ENCODE results near the gene NFIB. TPM values are rescaled to one million over a fixed set of nuclear protein-coding genes. Genes with fewer than 3 reads are reported as not detected.

NFIB gene
- total and polyA plus RNA-seq, 10 of the 15 experiments (the other 5 are each of a cell fraction or from before 2014, with no cell fraction given): under 0.01 to 0.19 (median 0.05) TPM; not detected in 3

DNA sequence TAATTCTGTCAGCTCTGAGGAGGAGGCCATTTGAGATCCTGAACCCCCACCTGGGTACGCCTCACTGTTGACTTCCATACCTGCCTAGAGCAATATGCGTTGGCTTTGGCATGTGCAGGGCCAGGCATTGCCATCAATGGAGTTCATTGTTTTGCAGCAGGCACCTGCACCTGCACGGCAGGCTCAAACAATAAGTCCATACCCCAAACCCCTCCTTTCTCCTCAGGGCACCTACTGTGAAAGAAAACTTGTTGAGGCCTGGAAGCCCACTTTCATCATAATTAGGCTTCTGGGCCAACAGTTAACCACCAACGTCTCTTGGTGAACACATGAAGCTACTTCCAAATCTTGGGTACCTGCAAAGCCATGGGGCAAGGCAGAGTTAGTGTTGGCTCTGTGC lies 238.7 kb downstream of the NFIB start:
- H3K4me2 ChIP-seq (ENCODE audit: control insufficient read depth, insufficient read depth): no peak overlapping the region
- H3K36me3 ChIP-seq (ENCODE audit: control insufficient read depth in 2 of 2, insufficient read depth in 2 of 2, low read length in 1 of 2): no peaks in the 10 kb centered on the region
- H3K4me3 ChIP-seq: no peak overlapping the region
- H3K27me3 ChIP-seq (replicated peaks in 1 of 2; ENCODE audit: control insufficient read depth in 2 of 2, insufficient read depth in 2 of 2, low read length in 1 of 2): no peaks in the 10 kb centered on the region
- ChIA-PET RAD21 (ENCODE audit: unreplicated experiment) (no interaction called here), SMC1A (ENCODE audit: uncharacterized antibody, unreplicated experiment) (no interaction called here), CTCF (no interaction called here), POLR2A (no interaction called here)
- H3K79me2 ChIP-seq (ENCODE audit: control insufficient read depth, insufficient read depth, low read length): no peaks in the 10 kb centered on the region
- no peak overlapping the region for H3K9ac ChIP-seq (ENCODE audit: control insufficient read depth, insufficient read depth, low read length)
- H3K27ac ChIP-seq (ENCODE audit: control insufficient read depth, insufficient read depth): no peak overlapping the region
- H2AFZ ChIP-seq (ENCODE audit: control insufficient read depth, low read depth, low read length): no peak overlapping the region
- in situ Hi-C loops (cut with MboI): no loop called here
- no peaks in the 10 kb centered on the region for H3K4me1 ChIP-seq (ENCODE audit: control insufficient read depth, insufficient read depth, low read length)
- ATAC-seq (no peak), DNase-seq (ENCODE audit: low read depth, low spot score) (no peak), FAIRE-seq (no peak)
- no TSS peak for BruUV-seq (replicated peaks)
- H4K20me1 ChIP-seq (ENCODE audit: control insufficient read depth, insufficient read depth): no peaks in the 10 kb centered on the region
- no peak for TF ChIP-seq HDAC6 (IDR thresholded peaks at IDR 0.05; ENCODE audit: unreplicated experiment)
- no peak for TF ChIP-seq SREBF2 (IDR thresholded peaks at IDR 0.05; ENCODE audit: low read length)
- no peak for TF ChIP-seq BCL11A (IDR thresholded peaks at IDR 0.05; ENCODE audit: low read depth, low read length)
- TF ChIP-seq, protein P1, sequence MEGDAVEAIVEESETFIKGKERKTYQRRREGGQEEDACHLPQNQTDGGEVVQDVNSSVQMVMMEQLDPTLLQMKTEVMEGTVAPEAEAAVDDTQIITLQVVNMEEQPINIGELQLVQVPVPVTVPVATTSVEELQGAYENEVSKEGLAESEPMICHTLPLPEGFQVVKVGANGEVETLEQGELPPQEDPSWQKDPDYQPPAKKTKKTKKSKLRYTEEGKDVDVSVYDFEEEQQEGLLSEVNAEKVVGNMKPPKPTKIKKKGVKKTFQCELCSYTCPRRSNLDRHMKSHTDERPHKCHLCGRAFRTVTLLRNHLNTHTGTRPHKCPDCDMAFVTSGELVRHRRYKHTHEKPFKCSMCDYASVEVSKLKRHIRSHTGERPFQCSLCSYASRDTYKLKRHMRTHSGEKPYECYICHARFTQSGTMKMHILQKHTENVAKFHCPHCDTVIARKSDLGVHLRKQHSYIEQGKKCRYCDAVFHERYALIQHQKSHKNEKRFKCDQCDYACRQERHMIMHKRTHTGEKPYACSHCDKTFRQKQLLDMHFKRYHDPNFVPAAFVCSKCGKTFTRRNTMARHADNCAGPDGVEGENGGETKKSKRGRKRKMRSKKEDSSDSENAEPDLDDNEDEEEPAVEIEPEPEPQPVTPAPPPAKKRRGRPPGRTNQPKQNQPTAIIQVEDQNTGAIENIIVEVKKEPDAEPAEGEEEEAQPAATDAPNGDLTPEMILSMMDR (IDR thresholded peaks at IDR 0.05 in 2 of 3, conservative IDR thresholded peaks at IDR 0.05 in 1 of 3; ENCODE audit: control insufficient read depth in 2 of 3, extremely low read depth in 1 of 3, insufficient read depth in 1 of 3, low read depth in 3 of 3, low read length in 3 of 3): no peak
- no peak for TF ChIP-seq RAD51 (IDR thresholded peaks at IDR 0.05)
- TF ChIP-seq, protein P2, sequence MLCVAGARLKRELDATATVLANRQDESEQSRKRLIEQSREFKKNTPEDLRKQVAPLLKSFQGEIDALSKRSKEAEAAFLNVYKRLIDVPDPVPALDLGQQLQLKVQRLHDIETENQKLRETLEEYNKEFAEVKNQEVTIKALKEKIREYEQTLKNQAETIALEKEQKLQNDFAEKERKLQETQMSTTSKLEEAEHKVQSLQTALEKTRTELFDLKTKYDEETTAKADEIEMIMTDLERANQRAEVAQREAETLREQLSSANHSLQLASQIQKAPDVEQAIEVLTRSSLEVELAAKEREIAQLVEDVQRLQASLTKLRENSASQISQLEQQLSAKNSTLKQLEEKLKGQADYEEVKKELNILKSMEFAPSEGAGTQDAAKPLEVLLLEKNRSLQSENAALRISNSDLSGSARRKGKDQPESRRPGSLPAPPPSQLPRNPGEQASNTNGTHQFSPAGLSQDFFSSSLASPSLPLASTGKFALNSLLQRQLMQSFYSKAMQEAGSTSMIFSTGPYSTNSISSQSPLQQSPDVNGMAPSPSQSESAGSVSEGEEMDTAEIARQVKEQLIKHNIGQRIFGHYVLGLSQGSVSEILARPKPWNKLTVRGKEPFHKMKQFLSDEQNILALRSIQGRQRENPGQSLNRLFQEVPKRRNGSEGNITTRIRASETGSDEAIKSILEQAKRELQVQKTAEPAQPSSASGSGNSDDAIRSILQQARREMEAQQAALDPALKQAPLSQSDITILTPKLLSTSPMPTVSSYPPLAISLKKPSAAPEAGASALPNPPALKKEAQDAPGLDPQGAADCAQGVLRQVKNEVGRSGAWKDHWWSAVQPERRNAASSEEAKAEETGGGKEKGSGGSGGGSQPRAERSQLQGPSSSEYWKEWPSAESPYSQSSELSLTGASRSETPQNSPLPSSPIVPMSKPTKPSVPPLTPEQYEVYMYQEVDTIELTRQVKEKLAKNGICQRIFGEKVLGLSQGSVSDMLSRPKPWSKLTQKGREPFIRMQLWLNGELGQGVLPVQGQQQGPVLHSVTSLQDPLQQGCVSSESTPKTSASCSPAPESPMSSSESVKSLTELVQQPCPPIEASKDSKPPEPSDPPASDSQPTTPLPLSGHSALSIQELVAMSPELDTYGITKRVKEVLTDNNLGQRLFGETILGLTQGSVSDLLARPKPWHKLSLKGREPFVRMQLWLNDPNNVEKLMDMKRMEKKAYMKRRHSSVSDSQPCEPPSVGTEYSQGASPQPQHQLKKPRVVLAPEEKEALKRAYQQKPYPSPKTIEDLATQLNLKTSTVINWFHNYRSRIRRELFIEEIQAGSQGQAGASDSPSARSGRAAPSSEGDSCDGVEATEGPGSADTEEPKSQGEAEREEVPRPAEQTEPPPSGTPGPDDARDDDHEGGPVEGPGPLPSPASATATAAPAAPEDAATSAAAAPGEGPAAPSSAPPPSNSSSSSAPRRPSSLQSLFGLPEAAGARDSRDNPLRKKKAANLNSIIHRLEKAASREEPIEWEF (IDR thresholded peaks at IDR 0.05; ENCODE audit: insufficient replicate concordance, low read depth, low read length): no peak
- no peak for TF ChIP-seq MEF2A (IDR thresholded peaks at IDR 0.05; ENCODE audit: insufficient read depth, low read depth, low read length)
- WGBS (ENCODE audit: insufficient coverage, insufficient replicate concordance, low lambda C conversion rate, missing lambda C conversion rate): 0% methylated on average over 4 of the region's 4 CpGs
- no peaks in the 10 kb centered on the region for H3K9me3 ChIP-seq (replicated peaks; ENCODE audit: control insufficient read depth, insufficient read depth, low read length)
- intact Hi-C loops (cut with micrococcal nuclease; ENCODE audit: unreplicated experiment): no loop called here

All from GM12878 (cell line).